OCI-LY7 (cell line): ENCODE results near the gene DNAJC6.

Experiments used
- CTCF ChIP-seq: fragments of 200-600 bp; sonication (generic); conservative IDR thresholded peaks from 2 replicates; pipeline ENCODE4 v1.5.1; 2014; ENCODE audit warnings: mild to moderate bottlenecking, antibody characterized with exemption, low read length, moderate library complexity, mixed read lengths
- EZH2phosphoT487 ChIP-seq: fragments of 200-600 bp; sonication (generic); IDR thresholded peaks from 2 replicates; pipeline ENCODE4 v1.6.1; 2018; ENCODE audit warnings: low read depth, borderline replicate concordance, mild to moderate bottlenecking, mixed run types, antibody characterized with exemption, low read length, moderate library complexity, mixed read lengths

DNA sequence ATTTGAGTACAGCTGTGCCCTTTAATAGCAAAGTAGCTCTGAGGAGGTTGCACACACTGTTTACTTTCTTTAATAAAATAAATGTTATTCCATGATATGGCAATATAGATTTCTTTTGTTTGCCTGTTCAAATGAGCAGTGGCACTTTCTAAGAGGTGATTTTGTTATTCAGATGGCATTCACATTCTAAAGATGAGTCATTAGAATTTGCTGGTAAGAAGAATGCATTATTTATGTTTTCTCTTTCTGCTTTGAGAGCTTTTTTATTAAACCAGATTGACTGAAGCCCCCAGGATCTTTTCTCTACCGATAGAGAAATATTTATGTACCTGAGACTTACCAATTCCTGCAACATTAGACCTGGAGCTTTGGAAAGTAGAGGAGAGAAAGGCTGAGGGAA, 100.0 kb downstream of the DNAJC6 start:
- TF ChIP-seq CTCF: no peak
- TF ChIP-seq EZH2phosphoT487: no peak
